ENCODE results near the gene TNS4.

- no peak for TF ChIP-seq POLR2A (IDR thresholded peaks at IDR 0.05; ENCODE audit: low read depth, low read length)
- no peak for TF ChIP-seq POLR2AphosphoS5 (IDR thresholded peaks at IDR 0.05; ENCODE audit: low read depth, low read length)
- no peak for TF ChIP-seq PAX5 (IDR thresholded peaks at IDR 0.05; ENCODE audit: insufficient read depth, low read length, severe bottlenecking)
These were observed 29.9 kb upstream of the TNS4 start for GRCh38 chr17:40531051-40531991.

All from GM12891 (cell line).